GM19043 (cell line): ENCODE results near the gene KAT2A.
A peak's percentile ranks its signal among the peaks of the same experiment; 100 is the strongest.

Experiments used
- ATAC-seq: cut with Tn5 transposase; IDR thresholded peaks from one replicate; pipeline ENCODE4 v1.9.1; 2021; ENCODE audit warnings: low read depth; ENCODE audit not compliant: unreplicated experiment

KAT2A gene

GRCh38 chr17:42135664-42136653 lies 14.8 kb upstream of the KAT2A start:
- no peak for ATAC-seq

GRCh38 chr17:42135151-42135550 lies 14.0 kb upstream of the KAT2A start:
- no peak for ATAC-seq

- peak; percentile 64 for ATAC-seq
Observed at GRCh38 chr17:42133461-42134041, 12.4 kb upstream of the KAT2A start.

- peak; percentile 18 for ATAC-seq
Observed at GRCh38 chr17:42132941-42133340, 11.8 kb upstream of the KAT2A start.

GRCh38 chr17:42131981-42132432 lies 10.8 kb upstream of the KAT2A start:
- ATAC-seq, result no peak

- ATAC-seq, result no peak
Observed at GRCh38 chr17:42131232-42131631, 10.1 kb upstream of the KAT2A start.

- no peak for ATAC-seq
Observed at GRCh38 chr17:42130310-42130936, 9.3 kb upstream of the KAT2A start.

GRCh38 chr17:42129109-42129837 lies 8.1 kb upstream of the KAT2A start:
- ATAC-seq, result no peak

GRCh38 chr17:42127414-42127813 lies 6.2 kb upstream of the KAT2A start:
- ATAC-seq, result no peak

GRCh38 chr17:42126836-42127235 lies 5.7 kb upstream of the KAT2A start:
- no peak for ATAC-seq

GRCh38 chr17:42125565-42125964 lies 4.4 kb upstream of the KAT2A start:
- ATAC-seq, result no peak

- ATAC-seq, result no peak
Observed at GRCh38 chr17:42124256-42124655, 3.1 kb upstream of the KAT2A start.

- ATAC-seq, result no peak
Observed at GRCh38 chr17:42122371-42123303, 1.5 kb upstream of the KAT2A start, which contains the start of gene HSPB9. HSPB9 (plus strand) TSS chr17:42122804; CDS start chr17:42122851, 47 bp downstream.

- ATAC-seq, result no peak
Observed at GRCh38 chr17:42120161-42120769, 902 bp downstream of the KAT2A start.

- ATAC-seq, result no peak
Observed at GRCh38 chr17:42119301-42119700, 1.9 kb downstream of the KAT2A start.

- ATAC-seq, result no peak
Observed at GRCh38 chr17:42118545-42118944, 2.6 kb downstream of the KAT2A start.

- ATAC-seq, result no peak
Observed at GRCh38 chr17:42118126-42118510, 3.0 kb downstream of the KAT2A start.

GRCh38 chr17:42117397-42118125 lies 3.6 kb downstream of the KAT2A start:
- no peak for ATAC-seq
